ENCODE data around the gene OTUD5.
A peak's percentile ranks its signal among the peaks of the same experiment; 100 is the strongest.

Gene OTUD5

GRCh38 chrX:48971249-48972219, 14.1 kb upstream of the OTUD5 start, which contains the start of gene KCND1:
TSS of gene KCND1 (minus strand) at chrX:48971844. CDS start at chrX:48970271, 1,573 bp downstream.
- peak; percentile 65 for DNase-seq

- DNase-seq, result no peak
Measured at GRCh38 chrX:48969471-48969870, 12.1 kb upstream of the OTUD5 start.

GRCh38 chrX:48968377-48968776, 11.0 kb upstream of the OTUD5 start:
- no peak for DNase-seq

- no peak for DNase-seq
Measured at GRCh38 chrX:48966796-48967579, 9.6 kb upstream of the OTUD5 start.

- DNase-seq, result no peak
Measured at GRCh38 chrX:48965959-48966358, 8.6 kb upstream of the OTUD5 start.

- DNase-seq, result no peak
Measured at GRCh38 chrX:48961585-48962091, 4.2 kb upstream of the OTUD5 start.

- DNase-seq, result no peak
Measured at GRCh38 chrX:48960291-48960690, 2.9 kb upstream of the OTUD5 start.

GRCh38 chrX:48958635-48959094, 1.3 kb upstream of the OTUD5 start:
- peak; percentile 0 for DNase-seq

GRCh38 chrX:48957827-48958634, 624 bp upstream of the OTUD5 start:
- peak; percentile 93 for DNase-seq

GRCh38 chrX:48956728-48957414, 536 bp downstream of the OTUD5 start:
- no peak for DNase-seq

GRCh38 chrX:48948589-48948988, 8.8 kb downstream of the OTUD5 start:
- DNase-seq, result no peak

- no peak for DNase-seq
Measured at GRCh38 chrX:48945517-48946348, 11.7 kb downstream of the OTUD5 start.

- no peak for DNase-seq
Measured at GRCh38 chrX:48942895-48943294, 14.5 kb downstream of the OTUD5 start.

GRCh38 chrX:48940404-48940955, 16.9 kb downstream of the OTUD5 start:
- DNase-seq, result no peak

- DNase-seq, result no peak
Measured at GRCh38 chrX:48939524-48940228, 17.7 kb downstream of the OTUD5 start.

GRCh38 chrX:48938721-48939425, 18.5 kb downstream of the OTUD5 start:
- no peak for DNase-seq

- no peak for DNase-seq
Measured at GRCh38 chrX:48937054-48937907, 20.1 kb downstream of the OTUD5 start.

- no peak for DNase-seq
Measured at GRCh38 chrX:48936429-48937053, 20.9 kb downstream of the OTUD5 start.

Measured in COR-L47 (cell line).